IPS-18c (cell line): ENCODE results near the gene TMEM244.

Experiments
- H3K4me3 ChIP-seq: 2 replicates; pipeline ENCODE4 v1.7.0; 2013; ENCODE audit warnings: low read depth, mild to moderate bottlenecking, low read length, moderate library complexity; ENCODE audit not compliant: insufficient read depth
- H3K9me3 ChIP-seq: one replicate; pipeline ENCODE4 v1.6.1; 2013; ENCODE audit warnings: mild to moderate bottlenecking, low read length, moderate library complexity; ENCODE audit not compliant: control insufficient read depth, insufficient read depth

Gene TMEM244

DNA sequence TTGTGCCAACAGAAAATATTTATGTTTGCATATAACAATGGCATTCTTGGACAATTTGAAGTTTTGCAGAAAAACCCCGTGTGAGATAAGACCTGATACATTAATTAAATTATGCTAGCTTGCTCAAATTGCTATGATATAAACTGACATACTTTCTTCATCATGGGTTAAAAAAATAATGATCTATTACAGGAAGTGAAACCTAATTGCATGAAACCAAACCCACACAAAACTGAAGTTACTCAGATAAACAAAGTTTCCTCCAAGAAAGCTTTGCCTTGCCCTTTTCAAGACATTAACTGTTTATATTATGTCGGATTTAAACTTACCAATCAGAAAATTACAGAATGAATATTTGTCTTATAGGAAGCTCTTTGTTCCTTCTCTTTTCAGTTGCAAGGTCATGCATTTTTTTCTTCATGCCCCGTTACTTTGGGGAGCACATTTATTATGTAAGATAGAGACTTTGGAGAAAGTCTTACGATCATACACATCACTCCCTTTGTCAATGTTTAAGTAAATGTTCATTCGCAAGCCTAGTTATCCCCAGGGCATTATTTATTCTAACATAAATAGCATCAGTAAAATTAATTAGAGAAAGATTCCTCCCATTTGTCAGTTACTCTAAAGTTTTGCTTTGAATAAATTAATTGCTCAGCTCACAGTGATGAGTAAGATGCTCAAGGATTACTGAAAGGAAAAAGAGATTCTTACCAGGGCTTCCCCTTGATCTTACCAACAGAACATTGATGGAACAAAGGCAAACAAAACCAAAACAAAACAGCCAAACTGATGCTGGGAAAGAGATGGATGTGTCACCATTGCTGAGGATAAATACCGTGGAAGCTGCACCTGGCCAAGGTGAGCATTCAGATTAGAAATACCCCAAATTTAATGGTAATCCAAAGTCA lies 14.8 kb upstream of the TMEM244 start:
- no peaks in the 10 kb centered on the region for H3K9me3 ChIP-seq
- no peak overlapping the region for H3K4me3 ChIP-seq

- H3K9me3 ChIP-seq: no peaks in the 10 kb centered on the region
Observed at GRCh38 chr6:129874837-129875236, 13.7 kb upstream of the TMEM244 start.

GRCh38 chr6:129872586-129872985 lies 11.5 kb upstream of the TMEM244 start:
- no peak overlapping the region for H3K4me3 ChIP-seq
- no peaks in the 10 kb centered on the region for H3K9me3 ChIP-seq

More at GRCh38 chr6:129874837-129875236, 13.7 kb upstream of the TMEM244 start:
- no peak overlapping the region for H3K4me3 ChIP-seq

DNA sequence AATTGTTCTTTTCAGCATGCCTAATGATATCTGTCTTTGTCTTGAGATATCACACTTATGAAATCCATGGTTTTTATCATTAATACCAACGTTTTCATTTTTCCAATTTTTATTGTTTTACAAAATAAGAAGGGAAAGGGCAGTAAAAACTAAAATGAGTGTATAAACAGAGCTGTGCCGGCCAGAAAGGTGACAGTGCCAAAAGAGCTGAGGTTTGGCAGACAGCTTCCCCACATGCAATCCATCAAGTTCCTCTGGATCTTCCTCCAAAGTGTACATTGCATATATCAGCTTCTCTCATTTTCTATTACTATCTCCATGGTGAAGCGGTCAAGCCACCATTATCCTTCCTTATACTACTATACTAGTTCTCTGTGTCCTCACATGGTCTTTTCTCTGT lies 10.1 kb upstream of the TMEM244 start:
- no peak overlapping the region for H3K4me3 ChIP-seq
- H3K9me3 ChIP-seq: no peaks in the 10 kb centered on the region

- Histone ChIP-seq H3K9me3 (no peaks in the 10 kb centered on the region), H3K4me3 (no peak overlapping the region)
Observed at GRCh38 chr6:129867403-129867802, 6.3 kb upstream of the TMEM244 start.

- Histone ChIP-seq H3K9me3 (no peaks in the 10 kb centered on the region), H3K4me3 (no peak overlapping the region)
Observed at GRCh38 chr6:129866688-129867087, 5.6 kb upstream of the TMEM244 start.

- H3K4me3 ChIP-seq: no peak overlapping the region
Observed at GRCh38 chr6:129866256-129866655, 5.1 kb upstream of the TMEM244 start.

GRCh38 chr6:129865013-129865412 lies 3.9 kb upstream of the TMEM244 start:
- Histone ChIP-seq H3K9me3 (no peaks in the 10 kb centered on the region), H3K4me3 (no peak overlapping the region)

More at GRCh38 chr6:129866256-129866655, 5.1 kb upstream of the TMEM244 start:
- no peaks in the 10 kb centered on the region for H3K9me3 ChIP-seq

DNA sequence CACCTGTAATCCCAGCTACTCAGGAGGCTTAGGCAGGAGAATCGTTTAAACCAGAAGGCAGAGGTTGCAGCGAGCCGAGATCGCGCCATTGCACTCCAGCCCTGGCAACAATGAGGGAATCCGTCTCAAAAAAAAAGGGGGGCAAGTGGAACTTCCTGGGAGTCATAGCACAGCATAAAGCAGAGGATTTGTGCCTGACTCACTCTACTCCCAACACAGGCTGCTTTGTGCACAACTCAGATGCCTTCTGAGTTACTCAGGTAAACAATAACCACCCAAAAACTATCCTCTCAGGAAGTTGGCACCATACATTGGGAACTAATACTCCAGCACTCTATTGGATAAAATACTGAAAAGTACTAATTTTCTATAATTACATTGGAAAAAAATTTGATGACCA lies 2.5 kb upstream of the TMEM244 start:
- no peak overlapping the region for H3K4me3 ChIP-seq
- H3K9me3 ChIP-seq: no peaks in the 10 kb centered on the region

DNA sequence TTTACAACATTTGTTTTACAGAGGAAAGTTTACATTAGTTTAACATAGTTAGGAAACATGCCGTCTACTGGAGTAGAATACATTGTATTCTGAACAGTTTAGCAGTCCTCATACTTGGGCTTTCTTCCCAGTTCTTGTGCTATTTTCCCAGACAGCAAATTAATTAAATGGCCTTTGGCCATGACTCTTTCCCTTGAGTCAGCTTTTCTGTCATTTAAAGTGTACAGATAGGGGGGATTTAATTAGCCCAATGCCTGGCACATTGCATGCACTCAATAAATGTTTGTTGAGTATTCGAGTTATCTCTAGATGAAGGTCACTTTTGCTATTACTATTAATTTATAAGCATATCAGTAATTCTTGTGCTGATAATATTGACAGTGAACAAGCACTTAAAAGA lies 1.6 kb downstream of the TMEM244 start:
- Histone ChIP-seq H3K9me3 (no peaks in the 10 kb centered on the region), H3K4me3 (no peak overlapping the region)

DNA sequence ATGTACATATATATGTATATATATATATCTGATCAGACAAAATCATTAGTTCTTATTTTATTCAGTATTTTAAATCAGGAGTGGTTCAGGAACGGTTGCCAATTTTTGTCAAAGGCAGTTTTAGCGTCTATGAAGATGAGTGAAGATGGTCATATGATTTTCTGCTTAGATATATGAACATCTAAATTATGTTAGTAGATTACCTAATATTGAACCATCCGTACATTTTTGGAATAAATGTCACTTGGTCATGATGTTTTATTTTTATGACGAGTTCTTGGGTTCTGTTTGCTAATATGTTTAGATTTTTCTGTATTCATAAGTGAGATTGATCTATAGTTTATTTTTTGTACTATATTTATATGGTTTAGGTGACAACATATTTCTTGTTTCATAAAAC lies 3.3 kb downstream of the TMEM244 start:
- no peaks in the 10 kb centered on the region for H3K9me3 ChIP-seq
- no peak overlapping the region for H3K4me3 ChIP-seq

DNA sequence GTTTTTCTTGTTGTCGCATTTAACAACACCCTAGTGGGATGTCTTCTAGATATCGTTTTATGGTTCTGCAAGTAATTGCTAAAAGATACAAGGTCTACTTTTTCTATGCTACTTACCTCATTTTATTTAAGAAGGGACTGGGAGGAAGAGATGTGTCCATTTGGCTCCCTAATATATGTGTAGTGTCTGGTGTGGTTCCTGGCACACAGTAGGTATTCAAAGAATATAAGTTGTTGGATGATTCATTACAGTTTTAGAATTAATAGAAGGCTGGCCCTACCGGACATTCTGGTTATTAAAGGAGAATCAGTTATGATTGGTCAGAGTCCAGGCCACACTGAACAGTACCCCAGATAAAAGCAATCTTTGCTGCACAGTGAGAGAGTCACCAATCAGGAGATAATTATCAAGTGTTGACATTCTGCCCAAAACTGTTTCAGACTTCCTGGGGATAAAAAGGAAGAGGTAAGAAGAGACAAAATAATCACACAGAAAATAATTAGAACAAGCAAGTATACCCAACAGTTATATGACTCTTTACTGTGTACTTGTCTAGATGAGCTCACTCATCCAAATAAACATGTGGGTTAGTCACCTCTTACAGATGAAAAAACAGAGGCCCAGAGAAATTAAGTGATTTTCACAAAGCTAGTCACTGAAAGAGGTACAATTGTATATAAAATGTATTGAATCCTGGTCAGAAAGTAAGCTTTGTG lies 7.0 kb downstream of the TMEM244 start:
- no peak overlapping the region for H3K4me3 ChIP-seq
- H3K9me3 ChIP-seq: no peaks in the 10 kb centered on the region

DNA sequence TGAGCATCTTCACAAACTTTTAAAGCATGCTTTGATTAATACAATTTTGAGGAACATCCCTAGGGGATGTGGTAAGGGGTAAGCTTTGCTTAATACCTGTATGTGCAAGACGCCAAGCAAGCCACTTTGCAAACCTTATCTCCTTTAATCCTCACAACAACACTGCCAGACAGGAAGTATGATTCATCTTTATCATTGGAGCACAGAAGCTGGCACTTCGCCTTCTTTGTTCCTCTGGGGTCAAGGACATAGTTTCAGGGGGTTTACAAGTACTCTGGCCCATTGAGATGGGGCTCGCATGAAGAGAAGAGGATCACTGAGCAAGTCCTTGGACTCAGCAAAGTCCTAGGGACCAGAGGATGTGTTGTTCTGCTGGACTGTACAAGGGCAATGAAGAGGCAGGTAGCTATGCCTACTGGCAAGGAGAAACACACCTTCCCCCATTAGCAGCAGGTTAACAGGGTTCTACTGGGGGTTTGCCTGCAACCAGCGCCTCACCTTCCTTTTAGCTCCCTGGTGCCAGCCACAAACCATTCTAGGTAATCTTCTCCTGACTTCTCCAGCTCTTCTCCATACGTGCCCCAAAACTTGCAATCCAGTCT lies 8.8 kb downstream of the TMEM244 start:
- no peaks in the 10 kb centered on the region for H3K9me3 ChIP-seq
- H3K4me3 ChIP-seq: no peak overlapping the region

DNA sequence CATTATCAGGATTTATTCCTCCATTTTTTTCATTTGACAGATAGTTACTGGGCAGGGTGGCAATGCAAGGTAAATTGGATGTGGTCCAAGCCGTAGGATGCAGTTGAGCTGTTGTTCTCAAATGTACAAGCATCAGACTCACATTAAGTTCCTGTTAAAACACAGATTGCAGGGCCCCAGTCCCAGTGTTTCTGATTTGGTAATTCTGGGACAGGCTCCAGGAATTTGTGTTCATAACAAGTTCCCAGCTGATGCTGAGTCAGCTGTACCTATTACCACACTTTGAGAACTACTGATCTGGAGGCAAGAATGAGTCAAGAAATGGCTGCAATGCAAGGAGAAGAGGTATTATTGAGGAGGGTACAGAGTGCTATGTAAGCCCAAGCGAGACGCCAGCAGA lies 11.7 kb downstream of the TMEM244 start:
- no peaks in the 10 kb centered on the region for H3K9me3 ChIP-seq
- no peak overlapping the region for H3K4me3 ChIP-seq

GRCh38 chr6:129846761-129847160 lies 14.4 kb downstream of the TMEM244 start:
- Histone ChIP-seq H3K9me3 (no peaks in the 10 kb centered on the region), H3K4me3 (no peak overlapping the region)

GRCh38 chr6:129845696-129846095 lies 15.4 kb downstream of the TMEM244 start:
- H3K9me3 ChIP-seq: no peaks in the 10 kb centered on the region
- H3K4me3 ChIP-seq: no peak overlapping the region

- H3K9me3 ChIP-seq: no peaks in the 10 kb centered on the region
- no peak overlapping the region for H3K4me3 ChIP-seq
Observed at GRCh38 chr6:129844118-129844891, 16.8 kb downstream of the TMEM244 start.
